ENCODE results near the gene KCNMA1. TPM values are rescaled to one million over a fixed set of nuclear protein-coding genes. Genes with fewer than 3 reads are reported as not detected.

KCNMA1 gene
- total RNA-seq, 3 donors from 2014 or later (not counting 1 experiment from before 2014, with no cell fraction given) = 0.40 to 1.8 (median 0.63) TPM

DNA sequence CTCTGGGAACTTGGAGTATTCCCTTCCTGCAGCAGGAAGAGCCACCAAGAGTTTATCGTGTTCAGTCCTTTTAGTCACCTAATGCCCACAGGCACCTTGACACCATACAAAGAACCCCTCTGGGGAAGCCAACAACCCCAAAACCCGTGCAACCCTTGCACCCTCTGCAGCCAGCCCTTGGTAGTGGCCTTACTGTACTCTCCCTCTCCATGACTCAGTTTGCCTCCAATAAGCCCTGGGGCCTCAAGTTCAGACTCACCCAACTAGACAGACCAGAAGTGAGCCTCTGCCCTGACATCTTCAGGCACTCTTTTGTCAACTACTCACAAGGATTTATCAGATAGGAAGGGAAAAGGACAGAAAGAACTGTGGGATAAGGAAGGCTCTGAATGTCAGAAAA is 30.9 kb downstream of the KCNMA1 start:
- DNase-seq (no peak), ATAC-seq (no peak)
- H3K27me3 Mint-ChIP-seq (ENCODE audit: low read depth in 2 of 2) = peaks cover 19 to 23% of the 10 kb centered on the region in 2 donors
- intact Hi-C loops (cut with micrococcal nuclease) = no loop called here
- TF ChIP-seq, protein P1, sequence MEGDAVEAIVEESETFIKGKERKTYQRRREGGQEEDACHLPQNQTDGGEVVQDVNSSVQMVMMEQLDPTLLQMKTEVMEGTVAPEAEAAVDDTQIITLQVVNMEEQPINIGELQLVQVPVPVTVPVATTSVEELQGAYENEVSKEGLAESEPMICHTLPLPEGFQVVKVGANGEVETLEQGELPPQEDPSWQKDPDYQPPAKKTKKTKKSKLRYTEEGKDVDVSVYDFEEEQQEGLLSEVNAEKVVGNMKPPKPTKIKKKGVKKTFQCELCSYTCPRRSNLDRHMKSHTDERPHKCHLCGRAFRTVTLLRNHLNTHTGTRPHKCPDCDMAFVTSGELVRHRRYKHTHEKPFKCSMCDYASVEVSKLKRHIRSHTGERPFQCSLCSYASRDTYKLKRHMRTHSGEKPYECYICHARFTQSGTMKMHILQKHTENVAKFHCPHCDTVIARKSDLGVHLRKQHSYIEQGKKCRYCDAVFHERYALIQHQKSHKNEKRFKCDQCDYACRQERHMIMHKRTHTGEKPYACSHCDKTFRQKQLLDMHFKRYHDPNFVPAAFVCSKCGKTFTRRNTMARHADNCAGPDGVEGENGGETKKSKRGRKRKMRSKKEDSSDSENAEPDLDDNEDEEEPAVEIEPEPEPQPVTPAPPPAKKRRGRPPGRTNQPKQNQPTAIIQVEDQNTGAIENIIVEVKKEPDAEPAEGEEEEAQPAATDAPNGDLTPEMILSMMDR (IDR thresholded peaks at IDR 0.05) = no peak
- no peaks in the 10 kb centered on the region for H3K36me3 ChIP-seq (ENCODE audit: control insufficient read depth, insufficient read depth, low read length)
- no peak overlapping the region for H3K27ac ChIP-seq (ENCODE audit: low read length)
- no peaks in the 10 kb centered on the region for H3K9me3 ChIP-seq (ENCODE audit: control insufficient read depth, insufficient read depth, low read length)
- H3K4me1 ChIP-seq (ENCODE audit: control insufficient read depth, insufficient read depth, low read length) = peaks cover 20% of the 10 kb centered on the region
- 83% methylated on average over 2 of the region's 2 CpGs for WGBS (ENCODE audit: insufficient coverage)
- no peak overlapping the region for H3K4me3 ChIP-seq (ENCODE audit: low read length)
- H3K4me3 Mint-ChIP-seq = no peak overlapping the region
- no peaks in the 10 kb centered on the region for H3K27me3 ChIP-seq (ENCODE audit: control insufficient read depth, insufficient read depth, low read length)
- H3K9me3 Mint-ChIP-seq = no peaks in the 10 kb centered on the region
- H3K36me3 Mint-ChIP-seq = no peaks in the 10 kb centered on the region
- no peak overlapping the region for H3K27ac Mint-ChIP-seq
- peaks cover 17 to 18% of the 10 kb centered on the region in 2 donors for H3K4me1 Mint-ChIP-seq

DNA sequence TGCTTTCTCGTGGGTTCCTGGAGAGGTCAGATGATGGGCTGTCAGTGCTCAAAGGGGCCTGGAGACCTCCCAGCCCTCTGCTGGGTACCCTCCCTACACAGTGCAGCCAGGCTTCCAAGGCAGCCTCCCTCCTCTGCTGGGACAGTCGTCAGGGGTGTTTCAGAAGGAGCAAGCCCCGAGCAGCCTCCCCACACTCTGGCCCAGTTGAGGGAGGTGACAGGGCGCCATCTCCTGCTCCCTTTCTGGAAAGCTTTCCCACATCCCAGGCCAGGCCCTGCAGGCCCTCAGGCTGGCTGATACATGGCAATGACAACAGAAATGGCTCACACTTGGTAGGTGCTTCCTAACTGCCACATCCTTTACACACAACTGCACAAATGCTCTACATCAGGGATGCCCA is 32.1 kb downstream of the KCNMA1 start:
- Histone ChIP-seq H3K4me3 (ENCODE audit: low read length) (no peak overlapping the region), H3K36me3 (ENCODE audit: control insufficient read depth, insufficient read depth, low read length) (no peaks in the 10 kb centered on the region), H3K4me1 (ENCODE audit: control insufficient read depth, insufficient read depth, low read length) (peaks cover 20% of the 10 kb centered on the region), H3K27me3 (ENCODE audit: control insufficient read depth, insufficient read depth, low read length) (no peaks in the 10 kb centered on the region), H3K9me3 (ENCODE audit: control insufficient read depth, insufficient read depth, low read length) (no peaks in the 10 kb centered on the region), H3K27ac (ENCODE audit: low read length) (no peak overlapping the region)
- 89% methylated on average over 4 of the region's 4 CpGs for WGBS (ENCODE audit: insufficient coverage)
- ATAC-seq (no peak), DNase-seq (no peak)
- no peak overlapping the region for H3K4me3 Mint-ChIP-seq
- H3K4me1 Mint-ChIP-seq = peaks cover 17 to 18% of the 10 kb centered on the region in 2 donors
- H3K27ac Mint-ChIP-seq = no peak overlapping the region
- no peaks in the 10 kb centered on the region for H3K36me3 Mint-ChIP-seq
- H3K27me3 Mint-ChIP-seq (ENCODE audit: low read depth in 2 of 2) = peaks cover 15 to 17% of the 10 kb centered on the region in 2 donors
- intact Hi-C loops (cut with micrococcal nuclease) = no loop called here
- TF ChIP-seq, protein P1 (IDR thresholded peaks at IDR 0.05) = no peak
- H3K9me3 Mint-ChIP-seq = no peaks in the 10 kb centered on the region

DNA sequence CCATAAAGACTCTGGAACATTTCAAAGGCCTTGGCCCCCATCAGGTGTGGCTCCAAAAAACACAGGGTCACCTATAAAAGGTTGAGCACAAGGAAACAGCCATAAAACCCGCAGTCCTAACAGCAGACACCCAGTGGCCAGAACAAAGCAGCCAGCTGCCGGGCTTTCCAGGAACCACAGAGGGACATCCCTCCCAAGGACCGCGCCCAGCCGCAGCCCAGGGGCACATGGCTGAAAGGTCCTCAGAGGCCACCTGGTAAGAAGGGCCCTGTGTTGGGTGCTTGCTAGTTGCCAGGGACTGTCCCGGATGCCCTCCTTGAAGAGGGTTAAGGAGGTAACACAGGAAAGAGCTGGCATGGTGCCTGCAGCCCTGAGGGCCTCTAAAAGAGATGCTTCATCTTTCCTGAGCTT is 32.7 kb downstream of the KCNMA1 start:
- H3K4me3 ChIP-seq (ENCODE audit: low read length) = no peak overlapping the region
- peaks cover 10 to 11% of the 10 kb centered on the region in 2 donors for H3K27me3 Mint-ChIP-seq (ENCODE audit: low read depth in 2 of 2)
- H3K36me3 ChIP-seq (ENCODE audit: control insufficient read depth, insufficient read depth, low read length) = no peaks in the 10 kb centered on the region
- intact Hi-C loops (cut with micrococcal nuclease) = no loop called here
- peaks cover 20% of the 10 kb centered on the region for H3K4me1 ChIP-seq (ENCODE audit: control insufficient read depth, insufficient read depth, low read length)
- no peaks in the 10 kb centered on the region for H3K27me3 ChIP-seq (ENCODE audit: control insufficient read depth, insufficient read depth, low read length)
- no peaks in the 10 kb centered on the region for H3K9me3 ChIP-seq (ENCODE audit: control insufficient read depth, insufficient read depth, low read length)
- no peak for DNase-seq
- TF ChIP-seq, protein P1 (IDR thresholded peaks at IDR 0.05) = no peak
- 88% methylated on average over 6 of the region's 6 CpGs for WGBS (ENCODE audit: insufficient coverage)
- H3K36me3 Mint-ChIP-seq = no peaks in the 10 kb centered on the region
- peaks cover 17 to 18% of the 10 kb centered on the region in 2 donors for H3K4me1 Mint-ChIP-seq
- H3K27ac ChIP-seq (ENCODE audit: low read length) = no peak overlapping the region
- no peak for ATAC-seq
- H3K27ac Mint-ChIP-seq = no peak overlapping the region
- no peak overlapping the region for H3K4me3 Mint-ChIP-seq
- H3K9me3 Mint-ChIP-seq = no peaks in the 10 kb centered on the region

DNA sequence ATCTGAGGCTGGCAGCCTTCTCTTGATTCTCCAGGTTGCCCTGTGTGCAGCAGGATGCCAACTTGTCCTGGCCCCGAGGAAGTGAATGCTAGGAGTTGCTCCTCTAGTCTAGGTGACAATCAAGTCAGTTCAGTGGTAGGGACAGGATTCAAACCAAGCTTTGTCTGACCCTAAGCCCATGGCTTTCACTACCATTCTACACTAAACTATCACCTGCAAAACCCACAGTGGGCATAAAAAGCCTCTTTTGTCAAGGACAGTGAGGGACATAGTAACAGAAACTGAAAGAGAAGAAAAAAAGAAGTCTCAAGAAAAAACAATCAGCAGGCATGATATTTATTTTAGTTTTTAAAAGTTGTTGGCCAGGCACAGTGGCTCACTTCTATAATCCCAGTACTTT is 33.5 kb downstream of the KCNMA1 start:
- WGBS (ENCODE audit: insufficient coverage) = 67% methylated on average over 1 of the region's 1 CpG
- no peak overlapping the region for H3K4me3 ChIP-seq (ENCODE audit: low read length)
- no peaks in the 10 kb centered on the region for H3K9me3 Mint-ChIP-seq
- H3K36me3 ChIP-seq (ENCODE audit: control insufficient read depth, insufficient read depth, low read length) = no peaks in the 10 kb centered on the region
- peaks cover 3 to 6% of the 10 kb centered on the region in 2 donors for H3K27me3 Mint-ChIP-seq (ENCODE audit: low read depth in 2 of 2)
- DNase-seq (no peak), ATAC-seq (no peak)
- peaks cover 20% of the 10 kb centered on the region for H3K4me1 ChIP-seq (ENCODE audit: control insufficient read depth, insufficient read depth, low read length)
- no peaks in the 10 kb centered on the region for H3K9me3 ChIP-seq (ENCODE audit: control insufficient read depth, insufficient read depth, low read length)
- intact Hi-C loops (cut with micrococcal nuclease) = no loop called here
- H3K27ac Mint-ChIP-seq = no peak overlapping the region
- H3K27me3 ChIP-seq (ENCODE audit: control insufficient read depth, insufficient read depth, low read length) = no peaks in the 10 kb centered on the region
- H3K36me3 Mint-ChIP-seq = no peaks in the 10 kb centered on the region
- TF ChIP-seq, protein P1 (IDR thresholded peaks at IDR 0.05) = no peak
- H3K27ac ChIP-seq (ENCODE audit: low read length) = no peak overlapping the region
- H3K4me3 Mint-ChIP-seq = no peak overlapping the region
- peaks cover 17 to 18% of the 10 kb centered on the region in 2 donors for H3K4me1 Mint-ChIP-seq
